ENCODE results near the gene NPL.

The NPL gene

GRCh38 chr1:182867861-182868260 is 78.3 kb downstream of the NPL start:
- DNase-seq (ENCODE audit: low spot score): no peak

- DNase-seq (ENCODE audit: low spot score): no peak
These were observed 79.7 kb downstream of the NPL start for GRCh38 chr1:182869241-182869666.

GRCh38 chr1:182872881-182873280 is 83.3 kb downstream of the NPL start:
- DNase-seq (ENCODE audit: low spot score): no peak

GRCh38 chr1:182875889-182876288 is 86.3 kb downstream of the NPL start:
- DNase-seq (ENCODE audit: low spot score): no peak

- no peak for DNase-seq (ENCODE audit: low spot score)
These were observed 87.8 kb downstream of the NPL start for GRCh38 chr1:182877331-182877730.

- no peak for DNase-seq (ENCODE audit: low spot score)
These were observed 88.3 kb downstream of the NPL start for GRCh38 chr1:182877842-182878241.
